CD4-positive, alpha-beta T cell treated with Interleukin-4 for 1 hour (primary cell): Measurements from ENCODE around the gene CFAP20DC.
"Not testable (repeated sequence)": the region's sequence is repeated elsewhere in the genome, so short reads cannot be mapped to it uniquely, and the experiment has no call there.

Experiments
- DNase-seq, 2 donors: peaks; one replicate each; pipeline ENCODE4 v3.0.0-alpha.2; 2020 to 2022

Gene CFAP20DC

DNA sequence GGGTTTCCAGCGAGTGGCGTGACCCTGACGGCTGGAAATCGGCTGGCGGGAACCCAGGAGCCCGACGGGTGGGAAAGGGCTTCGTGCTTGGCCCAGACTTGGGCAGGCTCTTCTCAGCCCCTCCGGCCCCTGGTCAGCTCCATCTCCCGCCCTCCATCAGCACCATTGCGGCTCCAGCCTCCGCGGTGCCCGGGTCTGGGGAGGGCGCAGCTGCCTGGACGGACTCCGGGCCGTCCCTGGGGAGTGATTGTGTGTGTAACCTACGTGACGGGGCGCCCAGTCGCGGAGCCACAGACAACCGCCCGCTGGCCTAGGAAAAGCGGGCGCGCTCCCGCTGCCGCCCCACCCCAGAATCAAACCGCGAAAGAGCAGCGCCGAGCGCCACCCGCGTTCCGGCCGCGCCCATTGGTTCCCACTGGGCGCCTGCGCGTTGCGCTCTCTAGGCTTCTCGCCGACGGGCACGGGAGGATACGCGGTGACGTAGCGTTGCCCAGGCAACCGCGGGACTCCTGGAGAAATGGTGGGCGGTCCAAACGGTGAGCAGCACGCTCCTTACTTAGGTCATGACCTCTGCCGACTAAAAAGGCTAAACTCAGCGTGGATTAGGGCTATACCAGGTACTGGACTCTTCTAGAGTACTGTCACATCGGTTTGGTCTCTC, at the start of gene CFAP20DC:
TSS of gene CFAP20DC (minus strand) at position 355 of the 661 bp plus-strand sequence. CDS start 394 bp downstream, outside the sequence.
- DNase-seq = peak; percentile 91 to 94

GRCh38 chr3:59098516-59098915, 48.7 kb upstream of the CFAP20DC start:
- not testable (repeated sequence) for DNase-seq

GRCh38 chr3:59094446-59094845, 44.6 kb upstream of the CFAP20DC start:
- DNase-seq = no peak

DNA sequence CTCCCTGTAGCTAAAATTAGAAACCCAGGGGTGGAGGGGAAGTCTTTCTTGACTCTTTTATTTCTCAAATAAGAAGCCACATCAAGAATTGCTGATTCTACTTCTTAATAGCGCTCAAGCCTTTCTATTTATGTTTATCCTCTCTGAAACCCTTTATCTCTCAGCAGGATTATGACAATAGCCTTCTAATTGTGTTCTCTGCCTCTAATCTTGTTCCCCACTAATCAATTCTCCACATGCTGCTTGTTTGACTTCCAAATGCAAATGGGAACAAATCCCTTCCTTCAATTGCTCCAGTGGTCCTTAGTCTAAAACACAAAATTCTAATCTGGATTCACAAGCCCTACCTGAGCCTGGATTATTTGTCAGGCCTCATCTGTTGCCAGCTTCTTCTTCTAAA, 43.7 kb upstream of the CFAP20DC start:
- DNase-seq = no peak

DNA sequence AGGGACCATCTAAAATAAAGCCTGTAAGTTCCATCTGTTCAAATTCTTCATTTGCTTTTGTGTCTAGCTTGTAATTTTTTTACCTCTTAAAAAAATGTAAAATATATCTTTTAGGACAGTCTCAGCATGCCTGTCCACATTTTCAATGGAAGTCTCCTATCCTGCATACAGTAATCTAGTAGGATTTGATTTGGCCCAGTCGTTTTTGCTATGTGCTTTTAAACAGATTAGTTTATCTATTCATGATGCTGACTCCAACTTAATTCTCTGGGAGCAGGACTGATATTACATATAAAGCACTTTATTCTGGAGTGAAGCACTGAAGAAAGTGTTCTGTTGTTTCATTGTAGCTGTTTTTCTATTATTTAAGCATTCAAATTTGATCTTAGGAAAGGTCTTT, 38.9 kb upstream of the CFAP20DC start:
- DNase-seq = no peak

DNA sequence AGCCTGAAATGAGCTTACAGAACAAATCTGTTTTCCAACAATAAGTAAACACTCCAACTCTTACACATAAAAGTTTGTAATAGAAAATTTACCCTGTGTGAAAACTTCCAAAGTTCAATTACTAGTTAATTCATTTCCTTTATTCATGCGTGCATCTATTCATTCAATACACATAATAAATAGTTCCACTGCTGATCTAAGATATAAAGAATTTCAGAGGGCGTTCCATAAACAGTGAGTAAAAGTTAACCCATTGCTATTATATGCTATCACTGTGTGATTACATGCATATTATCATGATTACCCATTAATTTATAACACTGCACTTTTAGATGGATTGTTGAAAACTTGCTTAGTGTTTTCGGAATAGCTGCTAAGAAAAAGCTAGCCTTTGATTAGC, 36.2 kb upstream of the CFAP20DC start:
- no peak for DNase-seq

DNA sequence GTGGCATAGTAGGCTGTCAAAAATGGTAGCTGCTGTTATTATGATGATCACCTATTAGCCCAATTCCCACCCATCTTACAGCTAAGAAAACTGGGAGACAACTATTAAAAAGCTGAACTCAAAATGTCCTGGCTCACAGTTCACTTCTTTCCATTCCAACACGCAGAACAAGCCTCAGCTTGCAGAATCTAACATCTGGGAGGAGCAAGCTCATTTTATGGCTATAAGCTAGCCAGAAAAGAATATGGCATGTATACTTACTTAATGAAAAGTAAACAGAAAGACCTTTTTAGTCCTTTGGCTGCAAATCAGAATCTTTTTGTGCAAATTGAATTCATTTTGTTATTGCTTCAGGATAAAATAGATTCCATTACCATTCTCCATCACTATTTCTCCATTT, 34.8 kb upstream of the CFAP20DC start:
- DNase-seq = no peak

DNA sequence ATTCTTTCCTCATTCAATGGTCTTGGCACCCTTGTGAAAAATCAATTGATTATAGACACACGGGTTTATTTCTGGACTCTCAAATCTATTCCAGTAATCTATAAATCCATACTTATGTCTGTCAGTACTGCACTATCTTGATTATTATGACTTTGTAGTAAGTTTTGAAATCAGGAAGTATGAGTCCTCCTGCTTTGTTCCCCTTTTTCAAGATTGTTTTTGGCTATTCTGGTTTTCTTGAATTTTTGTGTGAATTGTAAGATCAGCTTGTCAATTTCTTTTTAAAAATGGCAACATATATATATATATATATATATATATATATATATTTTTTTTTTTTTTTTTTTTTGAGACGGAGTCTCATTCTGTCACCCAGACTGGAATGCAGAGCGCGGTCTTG, 32.3 kb upstream of the CFAP20DC start:
- DNase-seq = no peak

DNA sequence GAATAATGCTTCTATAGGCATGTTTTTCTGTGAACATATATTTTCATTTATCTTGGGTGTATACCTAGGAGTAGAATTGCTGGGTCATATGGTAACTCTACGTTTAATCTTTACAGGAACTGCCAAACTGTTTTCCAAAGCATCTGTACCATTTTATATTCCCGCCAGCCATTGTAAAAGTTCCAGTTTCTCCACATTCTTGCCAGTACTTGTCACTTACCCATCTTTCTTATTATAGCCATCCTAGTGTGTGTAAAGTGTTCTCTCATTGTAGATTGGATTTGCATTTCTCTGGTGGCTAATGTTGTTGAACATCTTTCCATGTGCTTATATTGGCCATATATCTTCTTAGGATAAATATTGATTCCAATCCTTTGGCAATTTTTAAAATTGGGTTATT, 31.2 kb upstream of the CFAP20DC start:
- DNase-seq = no peak

- DNase-seq = no peak
Observed at GRCh38 chr3:59079962-59080361, 30.1 kb upstream of the CFAP20DC start.

GRCh38 chr3:59074764-59075163, 24.9 kb upstream of the CFAP20DC start:
- no peak for DNase-seq

- no peak for DNase-seq
Observed at GRCh38 chr3:59072681-59073080, 22.9 kb upstream of the CFAP20DC start.

- DNase-seq = no peak
Observed at GRCh38 chr3:59069838-59070237, 20.0 kb upstream of the CFAP20DC start.

GRCh38 chr3:59065240-59065639, 15.4 kb upstream of the CFAP20DC start:
- no peak for DNase-seq

DNA sequence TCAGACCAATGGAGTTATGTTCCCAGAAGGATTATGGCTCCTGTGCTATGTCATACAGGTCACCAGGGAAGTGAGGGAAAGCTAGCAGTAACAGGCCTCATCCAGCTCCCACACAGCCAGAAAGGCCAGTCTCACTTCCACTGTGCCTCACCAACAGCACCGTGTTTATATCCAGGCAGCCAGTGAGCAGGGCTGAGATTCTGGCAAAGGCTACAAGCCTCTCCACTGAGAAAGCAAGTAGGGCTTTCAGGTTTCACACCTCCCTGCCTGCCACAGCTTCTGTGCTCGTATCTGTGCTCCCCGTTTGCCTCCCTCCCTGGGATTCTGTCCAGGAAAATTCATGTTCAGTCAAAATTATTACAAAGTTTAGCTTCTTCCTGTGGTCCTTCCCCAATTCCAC, 14.9 kb upstream of the CFAP20DC start:
- DNase-seq = no peak

DNA sequence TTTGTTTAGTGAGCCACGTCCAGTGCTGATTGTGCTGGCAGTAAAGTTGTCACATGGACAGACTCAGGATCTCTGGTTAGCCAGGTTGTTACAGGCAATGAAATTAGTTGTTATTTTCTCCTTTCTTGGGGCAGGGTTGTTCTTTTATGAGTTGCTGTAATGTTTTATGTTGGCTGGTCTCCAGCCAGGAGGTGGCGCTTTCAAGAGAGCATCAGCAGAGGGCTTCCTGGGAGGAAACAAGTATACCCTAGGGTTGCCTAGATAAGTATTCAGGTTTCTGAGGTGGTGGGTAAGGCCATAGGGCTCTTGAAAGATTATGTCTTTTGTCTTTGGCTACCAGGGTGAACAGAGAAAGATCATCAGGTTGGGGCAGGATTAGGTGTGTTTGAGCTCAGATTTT, 14.5 kb upstream of the CFAP20DC start:
- DNase-seq = no peak

DNA sequence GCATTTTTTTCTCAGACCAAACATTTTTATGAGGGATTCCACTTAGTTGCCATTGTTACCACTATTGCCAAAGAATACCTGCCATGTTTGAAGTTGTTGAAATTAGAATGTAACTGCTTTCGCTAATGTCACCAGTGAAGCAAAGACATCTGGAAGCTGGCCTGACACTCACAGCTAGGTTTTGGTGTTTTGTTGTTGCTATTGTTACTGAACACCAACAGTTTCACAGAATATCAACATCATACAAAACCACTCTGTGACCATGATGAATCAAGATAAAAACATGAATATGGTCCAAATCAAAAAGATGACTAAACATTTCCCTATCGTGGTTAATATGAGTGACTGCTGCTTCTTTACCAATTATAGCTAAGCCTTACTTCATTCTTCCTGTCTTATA, 6.9 kb upstream of the CFAP20DC start:
- DNase-seq = no peak

DNA sequence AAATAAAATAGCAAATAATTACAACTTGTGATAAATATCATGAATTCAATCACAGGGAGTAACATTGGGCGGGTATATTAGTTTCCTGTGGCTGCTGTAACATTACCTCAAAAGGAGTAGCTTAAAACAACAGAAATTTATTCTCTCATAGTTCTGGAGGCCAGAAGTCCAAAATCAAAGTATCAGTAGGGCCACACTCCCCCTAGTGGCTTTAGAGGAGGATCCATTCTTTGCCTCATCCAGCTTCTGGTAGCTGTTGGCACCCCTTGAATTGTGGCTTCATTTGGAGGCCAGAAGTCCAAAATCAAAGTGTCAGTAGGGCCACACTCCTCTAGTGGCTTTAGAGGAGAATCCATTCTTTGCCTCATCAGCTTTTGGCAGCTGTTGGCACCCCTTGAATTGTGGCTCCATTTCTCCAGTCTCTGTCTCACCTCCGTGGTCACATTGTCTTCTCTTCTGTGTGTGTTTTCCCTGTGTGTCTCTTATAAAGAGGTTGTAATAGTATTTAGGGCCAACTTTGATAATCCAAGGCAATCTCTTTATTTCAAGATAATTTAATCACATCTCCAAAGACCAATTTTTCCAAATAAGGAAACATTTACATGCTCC, 3.1 kb upstream of the CFAP20DC start:
- DNase-seq = peak; percentile 17 to 38

- DNase-seq = not testable (repeated sequence)
Observed at GRCh38 chr3:59050811-59051414, 1.1 kb upstream of the CFAP20DC start.

- DNase-seq = no peak
Observed at GRCh38 chr3:59046839-59047238, 3.0 kb downstream of the CFAP20DC start.

GRCh38 chr3:59043391-59043790, 6.4 kb downstream of the CFAP20DC start:
- DNase-seq = no peak

DNA sequence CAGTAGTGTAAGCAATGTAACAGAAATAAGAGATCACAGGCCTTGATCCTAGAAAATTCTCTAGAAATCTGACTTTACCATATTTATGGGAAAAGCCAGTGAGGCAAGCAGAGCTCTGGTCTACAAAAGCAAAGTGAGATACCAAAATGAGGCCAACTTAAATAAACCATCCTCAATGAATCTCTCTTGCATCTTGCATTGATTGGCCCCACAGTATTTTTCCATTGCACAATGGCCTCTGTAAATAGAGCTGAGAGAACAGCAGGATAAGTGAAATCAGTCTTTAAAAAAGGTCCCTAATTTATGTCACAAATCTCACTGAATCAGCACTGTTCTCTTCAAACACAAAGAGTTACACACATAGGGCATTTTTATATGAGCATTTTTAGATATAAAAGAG, 8.9 kb downstream of the CFAP20DC start:
- no peak for DNase-seq

- no peak for DNase-seq
Observed at GRCh38 chr3:59027607-59028006, 22.2 kb downstream of the CFAP20DC start.

GRCh38 chr3:59023612-59024011, 26.2 kb downstream of the CFAP20DC start:
- DNase-seq = no peak

GRCh38 chr3:59017617-59017984, 32.2 kb downstream of the CFAP20DC start:
- DNase-seq = no peak
